NCI-H2107 treated with DMSO at 0.1 percent for 48 hours (cell line): ENCODE results near the gene PRR15L.
"Not testable (repeated sequence)": the region's sequence is repeated elsewhere in the genome, so short reads cannot be mapped to it uniquely, and the experiment has no call there.

ENCODE experiments used
- DNase-seq: peaks from one replicate; lab custom pipeline; 2025; ENCODE audit not compliant: unreplicated experiment; lab: John Stamatoyannopoulos, UW

Gene PRR15L

GRCh38 chr17:47989159-47989558 lies 31.5 kb upstream of the PRR15L start:
- DNase-seq: no peak

GRCh38 chr17:47988445-47988844 lies 30.8 kb upstream of the PRR15L start:
- DNase-seq: not testable (repeated sequence)

- peak; percentile 49 for DNase-seq
Observed at GRCh38 chr17:47987240-47987835, 29.7 kb upstream of the PRR15L start.

- DNase-seq: no peak
Observed at GRCh38 chr17:47986520-47986919, 28.8 kb upstream of the PRR15L start.

GRCh38 chr17:47983492-47984223 lies 26.0 kb upstream of the PRR15L start:
- no peak for DNase-seq

GRCh38 chr17:47982645-47983390 lies 25.1 kb upstream of the PRR15L start:
- no peak for DNase-seq

- no peak for DNase-seq
Observed at GRCh38 chr17:47982091-47982617, 24.5 kb upstream of the PRR15L start.

GRCh38 chr17:47981462-47981861 lies 23.8 kb upstream of the PRR15L start:
- DNase-seq: no peak

- no peak for DNase-seq
Observed at GRCh38 chr17:47980541-47980940, 22.9 kb upstream of the PRR15L start.

- peak; percentile 30 for DNase-seq
Observed at GRCh38 chr17:47978324-47978723, 20.6 kb upstream of the PRR15L start.

- DNase-seq: no peak
Observed at GRCh38 chr17:47975823-47976205, 18.1 kb upstream of the PRR15L start.

- DNase-seq: no peak
Observed at GRCh38 chr17:47975189-47975822, 17.6 kb upstream of the PRR15L start.

- DNase-seq: no peak
Observed at GRCh38 chr17:47973541-47973940, 15.9 kb upstream of the PRR15L start.

- peak; percentile 97 for DNase-seq
Observed at GRCh38 chr17:47970725-47971499, 13.2 kb upstream of the PRR15L start, which contains the start of gene CDK5RAP3. Gene CDK5RAP3, plus strand, starts transcription at chr17:47971113. Its CDS starts 34 bp downstream, at chr17:47971147.

- DNase-seq: no peak
Observed at GRCh38 chr17:47969930-47970724, 12.4 kb upstream of the PRR15L start.

- no peak for DNase-seq
Observed at GRCh38 chr17:47968836-47969235, 11.2 kb upstream of the PRR15L start.

GRCh38 chr17:47967607-47968252 lies 10.0 kb upstream of the PRR15L start:
- DNase-seq: no peak

GRCh38 chr17:47966079-47966519 lies 8.4 kb upstream of the PRR15L start:
- DNase-seq: no peak

- DNase-seq: no peak
Observed at GRCh38 chr17:47964856-47965255, 7.2 kb upstream of the PRR15L start.
